K562 (cell line): ENCODE measurements around the gene TARS2. TPM values are rescaled to one million over a fixed set of nuclear protein-coding genes. Genes with fewer than 3 reads are reported as not detected.

ENCODE experiments used
- LARP7 ChIP-seq: fragments of 450-650 bp; IDR thresholded peaks from 2 replicates; pipeline ENCODE4 v1.6.1; 2016
- MGA ChIP-seq: fragments of 450-650 bp; IDR thresholded peaks from 2 replicates; pipeline ENCODE4 v1.6.1; 2016; ENCODE audit warnings: mild to moderate bottlenecking, moderate library complexity
- NBN ChIP-seq: fragments of 450-650 bp; IDR thresholded peaks from 2 replicates; pipeline ENCODE4 v1.6.1; 2016; ENCODE audit warnings: low read depth, mild to moderate bottlenecking
- NCOR1 ChIP-seq: fragments of 450-650 bp; IDR thresholded peaks from 2 replicates; pipeline ENCODE4 v1.6.1; 2016; ENCODE audit warnings: mild to moderate bottlenecking, moderate library complexity
- RBM39 ChIP-seq: fragments of 200-400 bp; formaldehyde crosslinking; optimal IDR thresholded peaks from 2 replicates; pipeline ENCODE3; 2018; ENCODE audit warnings: low read depth, low read length
- TFAP4 ChIP-seq: sonication (generic); formaldehyde crosslinking; IDR thresholded peaks from 2 replicates; pipeline ENCODE4 v1.8.0; 2022; ENCODE audit warnings: missing genetic modification reagents, mild to moderate bottlenecking, moderate library complexity, borderline replicate concordance
- ZNF143 ChIP-seq: sonication (generic); formaldehyde crosslinking; IDR thresholded peaks from 2 replicates; pipeline ENCODE4 v1.9.0; 2022; ENCODE audit warnings: mild to moderate bottlenecking, missing genetic modification reagents
- ZNF277 ChIP-seq: fragments of 250-450 bp; sonication (Bioruptor Pico); IDR thresholded peaks from 2 replicates; pipeline ENCODE4 v1.8.0; 2022; ENCODE audit warnings: inconsistent platforms, mild to moderate bottlenecking, moderate library complexity, borderline replicate concordance
- ZNF740 ChIP-seq, 3 experiments: fragments of 200-800 bp in 1 of 3; sonication (Bioruptor generic) in 1 of 3; sonication (generic) in 1 of 3; formaldehyde crosslinking in 1 of 3; IDR thresholded peaks; 2 replicates each; pipeline versions ENCODE4 v1.6.1 to v1.8.0; 2016 to 2022; ENCODE audit warnings: mild to moderate bottlenecking in 2 of 3, missing compliant biosample characterization in 2 of 3, missing genetic modification characterization in 2 of 3, missing genetic modification reagents in 1 of 3
- polyA plus RNA-seq, 8 experiments: library from polyadenylated mRNA; depleted of rRNA in 4 of 8; stranded (reverse) in 5 of 8; unstranded in 3 of 8; fragments of >200 nt; fragmentation: Nextera tagmentation in 2 of 8; fragmentation: Illumina TruSeq in 1 of 8; extraction: Ambion mirVana in 2 of 8; extraction: Trizol in 1 of 8; gene quantifications; 2 replicates each; pipeline versions ENCODE4 v1.2.1 to v1.2.3, GENCODE V29; 2011 to 2014; ENCODE audit warnings: inconsistent platforms in 1 of 8, missing spikeins in 1 of 8
- total RNA-seq, 7 experiments: library from RNA; depleted of rRNA in 6 of 7; stranded (reverse); fragments of >200 nt in 6 of 7; fragmentation: Illumina TruSeq in 2 of 7; extraction: Trizol in 2 of 7; gene quantifications; 2 replicates each; pipeline versions ENCODE4 v1.2.1 to v1.2.3, GENCODE V29; 2011 to 2021; ENCODE audit warnings: low replicate concordance in 1 of 7

The TARS2 gene
- total and polyA plus RNA-seq, 9 of the 15 experiments (the other 6 are each of a cell fraction or from before 2014, with no cell fraction given) = 17.0 to 64.2 (median 39.4) TPM

DNA sequence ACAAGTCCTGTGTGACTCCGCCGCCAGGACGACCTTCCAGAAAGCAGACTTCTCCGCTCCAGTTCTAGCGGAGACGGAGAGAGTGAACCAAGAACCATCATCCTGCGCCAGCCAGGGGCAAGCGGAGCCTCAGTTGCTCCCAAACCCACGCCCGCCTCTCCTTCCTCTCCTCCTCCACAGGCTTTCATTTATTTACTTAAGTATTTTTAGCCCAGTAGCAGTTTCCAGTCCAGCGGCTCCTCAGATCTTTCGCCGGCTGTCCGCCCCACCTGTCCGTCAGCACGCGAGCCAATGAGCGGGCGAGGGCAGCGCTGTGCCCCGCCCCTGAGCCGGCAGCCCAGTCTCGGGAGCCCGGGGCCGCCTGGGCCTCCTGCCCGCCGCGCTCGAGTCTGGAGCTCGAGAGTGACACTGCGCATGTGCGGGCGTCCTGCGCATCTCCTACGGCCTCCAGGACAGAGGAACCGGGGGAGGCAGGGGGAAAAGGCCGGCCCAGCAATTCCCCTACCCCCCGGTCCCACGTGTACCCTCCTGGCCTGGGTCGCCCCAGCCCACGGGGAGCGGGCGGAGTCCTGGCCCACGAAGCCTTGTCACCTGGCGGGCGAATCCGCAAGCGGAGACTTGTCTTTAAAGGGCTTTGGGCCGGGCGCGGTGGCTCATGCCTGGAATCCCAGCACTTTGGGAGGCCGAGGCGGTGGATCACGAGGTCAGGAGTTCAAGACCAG is 28.3 kb downstream of the TARS2 start, which contains the start of gene FALEC (continued):
- TF ChIP-seq MGA = peak; percentile 81
- no peak for TF ChIP-seq LARP7
- TF ChIP-seq NBN = peak; percentile 41; the same call in 1 of the 2 replicates
- no peak for TF ChIP-seq ZNF740 (CRISPR knock-in tag; IDR thresholded peaks at IDR 0.05)
- no peak for TF ChIP-seq ZNF740 (tag; IDR thresholded peaks at IDR 0.05)
- no peak for TF ChIP-seq ZNF143 (CRISPR knock-in tag)
- peak; percentile 56; the same call in 1 of the 2 replicates for TF ChIP-seq TFAP4 (CRISPR knock-in tag)
- TF ChIP-seq ZNF277 = no peak
- no peak for TF ChIP-seq RBM39
- TF ChIP-seq NCOR1 = no peak
